Measurements from ENCODE around the gene NCBP2.

GRCh38 chr3:196983186-196983585, 40.9 kb upstream of the NCBP2 start:
- no peak for TF ChIP-seq REST (IDR thresholded peaks at IDR 0.05; ENCODE audit: insufficient read depth in 1 of 2, low read depth in 2 of 2, low read length in 2 of 2)
- no peak for TF ChIP-seq TAF1 (IDR thresholded peaks at IDR 0.05; ENCODE audit: borderline replicate concordance, insufficient read depth, low read length)
- TF ChIP-seq SIN3A (IDR thresholded peaks at IDR 0.05; ENCODE audit: borderline replicate concordance, insufficient read depth, low read length), result no peak
- no peak for TF ChIP-seq POLR2AphosphoS5 (IDR thresholded peaks at IDR 0.05; ENCODE audit: low read depth, low read length)
